Measurements from ENCODE around the gene SKP1. TPM values are rescaled to one million over a fixed set of nuclear protein-coding genes. Genes with fewer than 3 reads are reported as not detected.

Gene SKP1
- total RNA-seq, 4 donors from 2014 or later, result 32.6 to 224 (median 170) TPM

DNA sequence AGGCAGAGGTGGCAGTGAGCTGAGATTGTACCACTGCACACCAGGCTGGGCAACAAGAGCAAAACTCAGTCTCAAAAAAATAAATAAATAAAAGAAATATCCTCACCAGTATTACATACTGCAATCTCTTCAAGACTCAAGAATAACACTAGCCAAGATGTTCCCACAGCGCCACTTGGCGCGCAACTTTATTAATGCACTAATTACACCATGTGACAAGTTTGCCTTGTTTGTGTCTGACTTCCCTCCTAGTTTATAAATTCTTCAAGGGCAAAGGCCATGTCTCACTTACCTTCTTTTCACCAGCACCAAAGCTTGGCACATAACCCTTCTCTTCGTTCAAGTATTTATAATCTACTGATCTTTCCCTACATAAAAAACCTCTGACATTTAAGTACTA is 4.8 kb downstream of the SKP1 start:
- in situ Hi-C loops (cut with MboI; ENCODE audit: low pct_ligation_motif_present in 1 of 4, low pct_unique_long_range_greater_than_20kb in 1 of 4, low sequenced_read_pairs in 3 of 4) (no loop called here), intact Hi-C loops (cut with DNase I; ENCODE audit: low total_unique reads) (no loop called here)
- Histone ChIP-seq H3K27ac (peak overlapping the region; percentile 23 to 72 (median 46)), H3K4me1 (peaks cover 6 to 41% (median 25%) of the 10 kb centered on the region in 4 donors), H3K9me3 (no peaks in the 10 kb centered on the region), H3K27me3 (no peaks in the 10 kb centered on the region), H3K4me3 (no peak overlapping the region), H3K36me3 (peaks cover 0 to 56% (median 11%) of the 10 kb centered on the region in 4 donors)
- peak; percentile 78 for DNase-seq
- no peak for TF ChIP-seq POLR2A (IDR thresholded peaks at IDR 0.05)
- peak in 2 of 3 donors; percentile 9 to 69 for TF ChIP-seq POLR2AphosphoS5 (IDR thresholded peaks at IDR 0.05)
- no peak for TF ChIP-seq EP300 (IDR thresholded peaks at IDR 0.05; ENCODE audit: low read depth)
- TF ChIP-seq CTCF (IDR thresholded peaks at IDR 0.05), result peak in 4 of 5 experiments; percentile 35 to 71 (median 36)
- 40 to 79% methylated on average over 4 of the region's 4 CpGs for WGBS, 2 donors (ENCODE audit: low coverage in 1 of 2)

DNA sequence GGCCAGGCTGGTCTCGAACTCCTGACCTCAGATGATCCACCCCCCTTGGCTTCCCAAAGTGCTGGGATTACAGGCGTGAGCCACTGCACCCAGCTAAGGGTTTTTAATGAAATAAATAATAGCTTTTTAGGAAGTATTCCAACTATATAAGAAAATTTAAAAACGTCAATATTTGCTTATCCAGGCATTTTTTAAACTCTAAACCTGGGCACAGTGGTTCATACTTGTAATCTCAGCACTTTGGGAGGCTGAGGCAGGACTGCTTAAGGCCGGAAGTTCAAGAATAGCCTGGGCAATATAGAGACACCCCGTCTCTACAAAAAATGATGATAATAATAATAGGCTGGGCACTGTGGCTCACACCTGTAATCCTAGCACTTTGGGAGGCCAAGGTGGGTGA is 14.2 kb downstream of the SKP1 start:
- no peak for TF ChIP-seq POLR2AphosphoS5 (IDR thresholded peaks at IDR 0.05)
- TF ChIP-seq CTCF (IDR thresholded peaks at IDR 0.05), result no peak
- no peak for TF ChIP-seq POLR2A (IDR thresholded peaks at IDR 0.05)
- no peak for TF ChIP-seq EP300 (IDR thresholded peaks at IDR 0.05; ENCODE audit: low read depth)
- 93 to 96% methylated on average over 3 to 5 of the region's 5 CpGs for WGBS, 2 donors (ENCODE audit: low coverage in 1 of 2)
- Histone ChIP-seq H3K27me3 (no peaks in the 10 kb centered on the region), H3K27ac (no peak overlapping the region), H3K9me3 (no peaks in the 10 kb centered on the region), H3K4me1 (peaks cover 0 to 3% (median 0%) of the 10 kb centered on the region in 4 donors), H3K4me3 (no peak overlapping the region), H3K36me3 (peaks cover 0 to 82% (median 32%) of the 10 kb centered on the region in 4 donors)
- in situ Hi-C loops (cut with MboI; ENCODE audit: low pct_ligation_motif_present in 1 of 4, low pct_unique_long_range_greater_than_20kb in 1 of 4, low sequenced_read_pairs in 3 of 4), result no loop called here
- intact Hi-C loops (cut with DNase I; ENCODE audit: low total_unique reads), result no loop called here
- DNase-seq, result no peak

GRCh38 chr5:134161513-134162395 is 15.0 kb downstream of the SKP1 start:
- no peaks in the 10 kb centered on the region for H3K27me3 ChIP-seq
- DNase-seq, result no peak
- no peaks in the 10 kb centered on the region for H3K9me3 ChIP-seq
- H3K4me3 ChIP-seq, result no peak overlapping the region
- peaks cover 0 to 79% (median 33%) of the 10 kb centered on the region in 4 donors for H3K36me3 ChIP-seq
- H3K4me1 ChIP-seq, result peaks cover 0 to 3% (median 0%) of the 10 kb centered on the region in 4 donors
- 83 to 95% methylated on average over 5 to 6 of the region's 6 CpGs for WGBS, 2 donors (ENCODE audit: low coverage in 1 of 2)
- in situ Hi-C loops (cut with MboI; ENCODE audit: low pct_ligation_motif_present in 1 of 4, low pct_unique_long_range_greater_than_20kb in 1 of 4, low sequenced_read_pairs in 3 of 4) (no loop called here), intact Hi-C loops (cut with DNase I; ENCODE audit: low total_unique reads) (no loop called here)
- TF ChIP-seq CTCF (IDR thresholded peaks at IDR 0.05), result no peak
- TF ChIP-seq POLR2A (IDR thresholded peaks at IDR 0.05), result no peak
- no peak for TF ChIP-seq POLR2AphosphoS5 (IDR thresholded peaks at IDR 0.05)
- TF ChIP-seq EP300 (IDR thresholded peaks at IDR 0.05; ENCODE audit: low read depth), result no peak
- no peak overlapping the region for H3K27ac ChIP-seq

DNA sequence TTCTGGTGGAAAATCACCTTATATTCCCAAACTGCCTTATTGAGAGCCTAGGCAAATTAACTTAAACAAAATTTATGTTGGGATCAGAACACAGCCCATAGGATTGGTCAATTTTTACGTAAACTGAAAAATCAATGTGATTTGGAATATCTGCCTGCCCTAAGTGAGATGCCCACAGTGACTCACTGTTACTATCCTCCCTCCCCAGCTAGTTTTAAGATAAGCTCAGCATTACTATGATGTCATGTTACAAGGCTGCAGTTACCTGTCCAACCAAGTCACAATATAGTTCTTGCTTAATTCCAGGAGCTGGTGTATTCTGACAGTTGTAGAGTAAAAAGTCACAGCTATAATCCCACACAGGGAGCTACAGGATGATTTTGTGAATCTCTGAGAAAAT is 23.1 kb downstream of the SKP1 start:
- Histone ChIP-seq H3K9me3 (no peaks in the 10 kb centered on the region), H3K4me1 (peaks cover 0 to 7% (median 0%) of the 10 kb centered on the region in 4 donors), H3K27ac (no peak overlapping the region), H3K36me3 (peaks cover 0 to 64% (median 28%) of the 10 kb centered on the region in 4 donors), H3K27me3 (no peaks in the 10 kb centered on the region), H3K4me3 (no peak overlapping the region)
- in situ Hi-C loops (cut with MboI; ENCODE audit: low pct_ligation_motif_present in 1 of 4, low pct_unique_long_range_greater_than_20kb in 1 of 4, low sequenced_read_pairs in 3 of 4) (no loop called here), intact Hi-C loops (cut with DNase I; ENCODE audit: low total_unique reads) (no loop called here)
- TF ChIP-seq POLR2A (IDR thresholded peaks at IDR 0.05) (no peak), EP300 (IDR thresholded peaks at IDR 0.05; ENCODE audit: low read depth) (no peak), POLR2AphosphoS5 (IDR thresholded peaks at IDR 0.05) (no peak), CTCF (IDR thresholded peaks at IDR 0.05) (no peak)
- no peak for DNase-seq
- 96 to 100% methylated on average over 1 of the region's 1 CpG for WGBS, 2 donors (ENCODE audit: low coverage in 1 of 2)

All from transverse colon (tissue), 4 donors.